GM12891 (cell line): ENCODE measurements around the gene VCAN.

ENCODE experiments used
- POLR2A ChIP-seq: IDR thresholded peaks from 2 replicates; pipeline ENCODE4 v1.6.1; 2011; ENCODE audit warnings: low read depth, low read length, control low read depth
- POLR2AphosphoS5 ChIP-seq: IDR thresholded peaks from 2 replicates; pipeline ENCODE4 v1.6.1; 2011; ENCODE audit warnings: low read depth, low read length, control low read depth
- POU2F2 ChIP-seq: IDR thresholded peaks from 2 replicates; pipeline ENCODE4 v1.6.1; 2011; ENCODE audit warnings: low read depth, mild to moderate bottlenecking, control low read depth, low read length, moderate library complexity
- SPI1 ChIP-seq: IDR thresholded peaks from 2 replicates; pipeline ENCODE4 v1.6.1; 2011; ENCODE audit warnings: low read depth, low read length, control low read depth
- TAF1 ChIP-seq: IDR thresholded peaks from 2 replicates; pipeline ENCODE4 v1.6.1; 2011; ENCODE audit warnings: low read depth, low read length, control low read depth

GRCh38 chr5:83530193-83530592, 58.6 kb downstream of the VCAN start:
- no peak for TF ChIP-seq POLR2A
- no peak for TF ChIP-seq POLR2AphosphoS5
- TF ChIP-seq TAF1 = no peak
- no peak for TF ChIP-seq POU2F2
- no peak for TF ChIP-seq SPI1
